ENCODE measurements around the gene CPNE5. TPM values are rescaled to one million over a fixed set of nuclear protein-coding genes. Genes with fewer than 3 reads are reported as not detected.

Gene CPNE5
- total and polyA plus RNA-seq, 9 of the 15 experiments (the other 6 are each of a cell fraction or from before 2014, with no cell fraction given): 0.14 to 1.0 (median 0.46) TPM; not detected in 2

GRCh38 chr6:36719126-36719525 lies 120.1 kb downstream of the CPNE5 start:
- FAIRE-seq: no peak
- Histone ChIP-seq H3K4me3 (no peak overlapping the region), H3K27me3 (ENCODE audit: control insufficient read depth in 2 of 2, insufficient read depth in 2 of 2, low read length in 2 of 2) (peaks cover 35 to 81% of the 10 kb centered on the region in 2 experiments), H3K9me3 (replicated peaks; ENCODE audit: control insufficient read depth, insufficient read depth, low read depth, low read length) (no peaks in the 10 kb centered on the region), H2AFZ (ENCODE audit: low read depth, low read length) (no peak overlapping the region), H3K4me2 (ENCODE audit: insufficient read depth, low read length) (no peak overlapping the region), H3K79me2 (ENCODE audit: control insufficient read depth, insufficient read depth, low read length) (no peaks in the 10 kb centered on the region), H3K36me3 (ENCODE audit: control insufficient read depth, insufficient read depth, low read length) (no peaks in the 10 kb centered on the region), H4K20me1 (replicated peaks; ENCODE audit: control insufficient read depth, insufficient read depth, low read length) (peaks cover 21% of the 10 kb centered on the region; the same call in 1 of the 2 replicates), H3K4me1 (replicated peaks in 1 of 2; ENCODE audit: control insufficient read depth in 2 of 2, insufficient read depth in 2 of 2, low read length in 2 of 2) (peaks cover 0 to 12% of the 10 kb centered on the region in 2 experiments; a peak in 1 of 5 replicates), H3K27ac (ENCODE audit: extremely low read depth, low read depth, low read length) (no peak overlapping the region), H3K9ac (ENCODE audit: insufficient read depth in 1 of 2, low read depth in 2 of 2, low read length in 2 of 2) (no peak overlapping the region), H3K9me1 (ENCODE audit: control insufficient read depth, insufficient read depth, low read length) (no peaks in the 10 kb centered on the region)
- in situ Hi-C loops (cut with MboI) (no loop called here), intact Hi-C loops (cut with micrococcal nuclease) (no loop called here)
- POLR2A ChIA-PET: interaction anchor here (0.6 to 1.6 kb wide), 5 partner anchors 9 to 965 kb away, joined by 3 to 9 read pairs (median 4); no protein-coding TSS in a partner anchor
- CTCF ChIA-PET (ENCODE audit: low intra/inter-chr PET ratio): no interaction called here
- no TSS peak for BruUV-seq (replicated peaks)
- WGBS (ENCODE audit: insufficient coverage, low coverage, missing lambda C conversion rate): 0% methylated on average over 7 of the region's 7 CpGs
- no peak for TF ChIP-seq SFPQ (IDR thresholded peaks at IDR 0.05; ENCODE audit: low read depth, low read length)
- no peak for TF ChIP-seq NELFE (IDR thresholded peaks at IDR 0.05; ENCODE audit: insufficient read depth, insufficient read length)
- TF ChIP-seq ELF2 (CRISPR knock-in tag; IDR thresholded peaks at IDR 0.05): no peak
- TF ChIP-seq EWSR1 (IDR thresholded peaks at IDR 0.05; ENCODE audit: borderline replicate concordance, low read depth, partially characterized antibody): no peak
- TF ChIP-seq ATF4 (CRISPR knock-in tag; IDR thresholded peaks at IDR 0.05): no peak
- no peak for TF ChIP-seq HIVEP1 (CRISPR knock-in tag; IDR thresholded peaks at IDR 0.05)
- TF ChIP-seq POLR2AphosphoS2 (IDR thresholded peaks at IDR 0.05; ENCODE audit: low read length): no peak
- TF ChIP-seq PHB (CRISPR knock-in tag; IDR thresholded peaks at IDR 0.05): no peak
- no peak for TF ChIP-seq PHF20 (IDR thresholded peaks at IDR 0.05; ENCODE audit: partially characterized antibody)
- no peak for TF ChIP-seq MEF2D (tag; conservative IDR thresholded peaks at IDR 0.05; ENCODE audit: low read depth)
- no peak for TF ChIP-seq GTF3C2 (IDR thresholded peaks at IDR 0.05; ENCODE audit: borderline replicate concordance, extremely low read depth, insufficient read length)
- TF ChIP-seq, protein P1, sequence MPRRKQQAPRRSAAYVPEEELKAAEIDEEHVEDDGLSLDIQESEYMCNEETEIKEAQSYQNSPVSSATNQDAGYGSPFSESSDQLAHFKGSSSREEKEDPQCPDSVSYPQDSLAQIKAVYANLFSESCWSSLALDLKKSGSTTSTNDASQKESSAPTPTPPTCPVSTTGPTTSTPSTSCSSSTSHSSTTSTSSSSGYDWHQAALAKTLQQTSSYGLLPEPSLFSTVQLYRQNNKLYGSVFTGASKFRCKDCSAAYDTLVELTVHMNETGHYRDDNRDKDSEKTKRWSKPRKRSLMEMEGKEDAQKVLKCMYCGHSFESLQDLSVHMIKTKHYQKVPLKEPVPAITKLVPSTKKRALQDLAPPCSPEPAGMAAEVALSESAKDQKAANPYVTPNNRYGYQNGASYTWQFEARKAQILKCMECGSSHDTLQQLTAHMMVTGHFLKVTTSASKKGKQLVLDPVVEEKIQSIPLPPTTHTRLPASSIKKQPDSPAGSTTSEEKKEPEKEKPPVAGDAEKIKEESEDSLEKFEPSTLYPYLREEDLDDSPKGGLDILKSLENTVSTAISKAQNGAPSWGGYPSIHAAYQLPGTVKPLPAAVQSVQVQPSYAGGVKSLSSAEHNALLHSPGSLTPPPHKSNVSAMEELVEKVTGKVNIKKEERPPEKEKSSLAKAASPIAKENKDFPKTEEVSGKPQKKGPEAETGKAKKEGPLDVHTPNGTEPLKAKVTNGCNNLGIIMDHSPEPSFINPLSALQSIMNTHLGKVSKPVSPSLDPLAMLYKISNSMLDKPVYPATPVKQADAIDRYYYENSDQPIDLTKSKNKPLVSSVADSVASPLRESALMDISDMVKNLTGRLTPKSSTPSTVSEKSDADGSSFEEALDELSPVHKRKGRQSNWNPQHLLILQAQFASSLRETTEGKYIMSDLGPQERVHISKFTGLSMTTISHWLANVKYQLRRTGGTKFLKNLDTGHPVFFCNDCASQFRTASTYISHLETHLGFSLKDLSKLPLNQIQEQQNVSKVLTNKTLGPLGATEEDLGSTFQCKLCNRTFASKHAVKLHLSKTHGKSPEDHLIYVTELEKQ (CRISPR knock-in tag; IDR thresholded peaks at IDR 0.05): no peak
- TF ChIP-seq GABPB1 (CRISPR knock-in tag; IDR thresholded peaks at IDR 0.05): no peak
- no peak for DNase-seq (ENCODE audit: extremely low read depth in 1 of 4, low spot score in 3 of 4)
- no peak for ATAC-seq
